Type B pancreatic cell (in vitro differentiated cells): ENCODE measurements around the gene TOB1. TPM values are rescaled to one million over a fixed set of nuclear protein-coding genes. Genes with fewer than 3 reads are reported as not detected.

Source experiments
- DNase-seq: peaks from one replicate; pipeline ENCODE4 v3.0.0; 2021; ENCODE audit warnings: mixed read lengths; ENCODE audit not compliant: unreplicated experiment; ENCODE audit errors: extremely low spot score
- H3K27ac Mint-ChIP-seq: 2 replicates; pipeline ENCODE4 v1.8.0; 2021; ENCODE audit warnings: mild to moderate bottlenecking, mixed read lengths
- H3K27me3 Mint-ChIP-seq: 2 replicates; pipeline ENCODE4 v1.8.0; 2021; ENCODE audit warnings: mixed read lengths
- H3K36me3 Mint-ChIP-seq: 2 replicates; pipeline ENCODE4 v1.8.0; 2021; ENCODE audit warnings: mixed read lengths
- H3K4me1 Mint-ChIP-seq: one replicate; pipeline ENCODE4 v1.8.0; 2021; ENCODE audit warnings: mixed read lengths; ENCODE audit not compliant: unreplicated experiment
- H3K4me3 Mint-ChIP-seq: 2 replicates; pipeline ENCODE4 v1.8.0; 2021; ENCODE audit warnings: mild to moderate bottlenecking, mixed read lengths
- H3K9me3 Mint-ChIP-seq: 2 replicates; pipeline ENCODE4 v1.8.0; 2021; ENCODE audit warnings: mixed read lengths
- total RNA-seq: library from RNA; stranded (reverse); gene quantifications from 2 replicates; pipeline ENCODE4 v1.2.1, GENCODE V29; 2021; ENCODE audit warnings: low replicate concordance
- TF ChIP-seq, protein P1 (sequence below): fragments of 200-600 bp; sonication (generic); conservative IDR thresholded peaks from 2 replicates; pipeline ENCODE4 v1.5.0; 2021; ENCODE audit warnings: antibody characterized with exemption, mild to moderate bottlenecking

The TOB1 gene
- total RNA-seq, 1 donor from 2014 or later, result 54.9 TPM

- TF ChIP-seq, protein P1, sequence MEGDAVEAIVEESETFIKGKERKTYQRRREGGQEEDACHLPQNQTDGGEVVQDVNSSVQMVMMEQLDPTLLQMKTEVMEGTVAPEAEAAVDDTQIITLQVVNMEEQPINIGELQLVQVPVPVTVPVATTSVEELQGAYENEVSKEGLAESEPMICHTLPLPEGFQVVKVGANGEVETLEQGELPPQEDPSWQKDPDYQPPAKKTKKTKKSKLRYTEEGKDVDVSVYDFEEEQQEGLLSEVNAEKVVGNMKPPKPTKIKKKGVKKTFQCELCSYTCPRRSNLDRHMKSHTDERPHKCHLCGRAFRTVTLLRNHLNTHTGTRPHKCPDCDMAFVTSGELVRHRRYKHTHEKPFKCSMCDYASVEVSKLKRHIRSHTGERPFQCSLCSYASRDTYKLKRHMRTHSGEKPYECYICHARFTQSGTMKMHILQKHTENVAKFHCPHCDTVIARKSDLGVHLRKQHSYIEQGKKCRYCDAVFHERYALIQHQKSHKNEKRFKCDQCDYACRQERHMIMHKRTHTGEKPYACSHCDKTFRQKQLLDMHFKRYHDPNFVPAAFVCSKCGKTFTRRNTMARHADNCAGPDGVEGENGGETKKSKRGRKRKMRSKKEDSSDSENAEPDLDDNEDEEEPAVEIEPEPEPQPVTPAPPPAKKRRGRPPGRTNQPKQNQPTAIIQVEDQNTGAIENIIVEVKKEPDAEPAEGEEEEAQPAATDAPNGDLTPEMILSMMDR, result no peak
- peak overlapping the region; percentile 97 for H3K27ac Mint-ChIP-seq
- peak overlapping the region; percentile 29 for H3K4me3 Mint-ChIP-seq
- no peaks in the 10 kb centered on the region for H3K9me3 Mint-ChIP-seq
- H3K27me3 Mint-ChIP-seq, result no peaks in the 10 kb centered on the region
- no peaks in the 10 kb centered on the region for H3K36me3 Mint-ChIP-seq
- no peak for DNase-seq
- peaks cover 22% of the 10 kb centered on the region for H3K4me1 Mint-ChIP-seq
These were observed 18.5 kb upstream of the TOB1 start for GRCh38 chr17:50884439-50885311.

GRCh38 chr17:50883850-50884438 lies 17.8 kb upstream of the TOB1 start:
- H3K4me1 Mint-ChIP-seq, result peaks cover 19% of the 10 kb centered on the region
- H3K9me3 Mint-ChIP-seq, result no peaks in the 10 kb centered on the region
- no peak for DNase-seq
- peak overlapping the region; percentile 29 for H3K4me3 Mint-ChIP-seq
- TF ChIP-seq, protein P1, result no peak
- H3K27me3 Mint-ChIP-seq, result no peaks in the 10 kb centered on the region
- peak overlapping the region; percentile 97 for H3K27ac Mint-ChIP-seq
- H3K36me3 Mint-ChIP-seq, result no peaks in the 10 kb centered on the region

- H3K4me1 Mint-ChIP-seq, result peaks cover 17% of the 10 kb centered on the region
- no peaks in the 10 kb centered on the region for H3K9me3 Mint-ChIP-seq
- no peaks in the 10 kb centered on the region for H3K27me3 Mint-ChIP-seq
- no peak overlapping the region for H3K4me3 Mint-ChIP-seq
- DNase-seq, result no peak
- no peaks in the 10 kb centered on the region for H3K36me3 Mint-ChIP-seq
- TF ChIP-seq, protein P1, result no peak
- peak overlapping the region; percentile 69 for H3K27ac Mint-ChIP-seq
These were observed 16.7 kb upstream of the TOB1 start for GRCh38 chr17:50882851-50883250.

GRCh38 chr17:50881182-50881581 lies 15.0 kb upstream of the TOB1 start:
- Mint-ChIP-seq H3K27me3 (no peaks in the 10 kb centered on the region), H3K4me1 (peaks cover 9% of the 10 kb centered on the region), H3K4me3 (no peak overlapping the region), H3K9me3 (no peaks in the 10 kb centered on the region), H3K27ac (peak overlapping the region; percentile 44), H3K36me3 (no peaks in the 10 kb centered on the region)
- TF ChIP-seq, protein P1, result no peak
- DNase-seq, result no peak

GRCh38 chr17:50879086-50879485 lies 12.9 kb upstream of the TOB1 start:
- no peaks in the 10 kb centered on the region for H3K36me3 Mint-ChIP-seq
- no peak for DNase-seq
- H3K27ac Mint-ChIP-seq, result no peak overlapping the region
- H3K27me3 Mint-ChIP-seq, result no peaks in the 10 kb centered on the region
- no peak overlapping the region for H3K4me3 Mint-ChIP-seq
- H3K9me3 Mint-ChIP-seq, result no peaks in the 10 kb centered on the region
- peaks cover 4% of the 10 kb centered on the region for H3K4me1 Mint-ChIP-seq
- TF ChIP-seq, protein P1, result no peak
